ENCODE data around the gene TOP1.
A peak's percentile ranks its signal among the peaks of the same experiment; 100 is the strongest.

Gene TOP1

DNA sequence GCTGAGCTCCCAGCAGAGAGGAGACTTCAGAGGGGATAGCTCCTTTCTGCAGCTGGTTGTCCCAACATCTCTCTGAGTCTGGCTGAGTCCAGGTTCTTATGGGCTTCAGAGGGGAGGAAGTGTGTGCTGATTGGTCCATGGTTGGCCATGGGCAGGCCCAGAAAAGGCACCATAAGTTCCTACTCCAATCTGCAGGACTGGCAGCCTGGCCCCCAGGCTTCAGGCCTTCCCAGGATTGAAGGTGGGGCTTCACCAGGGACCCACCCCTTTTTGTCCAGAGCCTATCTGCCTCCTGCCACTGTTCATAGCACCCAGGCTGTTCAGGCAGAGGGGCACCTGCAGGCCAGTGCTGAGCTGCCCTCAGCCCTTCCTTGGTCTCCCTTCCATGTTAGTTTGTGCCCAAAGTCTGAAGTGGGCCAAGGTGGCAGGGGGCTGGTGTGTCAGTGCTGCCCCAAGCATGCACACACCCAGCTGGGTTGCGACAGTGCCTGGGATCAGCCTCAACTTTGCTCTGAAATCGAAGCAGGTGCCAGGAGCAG lies 21.6 kb upstream of the TOP1 start:
- no peaks in the 10 kb centered on the region for H3K36me3 ChIP-seq (ENCODE audit: control insufficient read depth in 2 of 2, insufficient read depth in 1 of 2, low read length in 2 of 2)
- ChIA-PET CTCF (interaction anchor here (4.5 kb wide), 1 partner anchor 16 kb away, joined by 21 read pairs; no protein-coding TSS in a partner anchor), POLR2A (no interaction called here)
- H3K9me3 ChIP-seq (ENCODE audit: control insufficient read depth, insufficient read depth, low read depth, low read length), result no peaks in the 10 kb centered on the region
- peak; percentile 8 for TF ChIP-seq SETDB1 (IDR thresholded peaks at IDR 0.05; ENCODE audit: insufficient read length, low read length)
- no peak for TF ChIP-seq ZNF658 (tag by site-specific recombination; IDR thresholded peaks at IDR 0.05)
- H3K27ac ChIP-seq (ENCODE audit: extremely low read depth, low read depth, low read length), result no peak overlapping the region
- peaks cover 7% of the 10 kb centered on the region for H3K4me1 ChIP-seq (ENCODE audit: control insufficient read depth, insufficient read depth, low read length)
- H3K4me3 ChIP-seq (ENCODE audit: low read depth, low read length), result no peak overlapping the region

DNA sequence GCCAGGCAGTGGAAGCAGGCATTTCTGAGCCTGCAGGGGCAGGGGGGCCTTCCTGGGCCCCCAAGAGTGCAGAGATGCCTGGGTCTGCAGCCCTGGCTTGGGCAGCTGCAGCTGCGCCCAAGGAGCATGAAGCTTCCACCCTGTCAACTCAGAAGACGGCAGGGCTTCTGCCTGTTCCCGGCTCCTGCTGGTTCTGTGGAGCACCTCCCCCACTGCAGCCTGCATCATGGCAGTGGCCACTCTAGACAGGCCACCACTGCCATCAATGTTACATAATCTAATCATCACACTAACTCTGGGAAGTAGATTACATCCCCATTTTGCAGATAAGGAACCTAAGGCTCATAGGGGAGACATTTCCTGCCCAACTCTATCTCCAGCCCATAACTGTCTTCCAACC lies 21.1 kb upstream of the TOP1 start:
- Histone ChIP-seq H3K4me3 (ENCODE audit: low read depth, low read length) (no peak overlapping the region), H3K27ac (ENCODE audit: extremely low read depth, low read depth, low read length) (no peak overlapping the region), H3K9me3 (ENCODE audit: control insufficient read depth, insufficient read depth, low read depth, low read length) (no peaks in the 10 kb centered on the region), H3K36me3 (ENCODE audit: control insufficient read depth in 2 of 2, insufficient read depth in 1 of 2, low read length in 2 of 2) (no peaks in the 10 kb centered on the region), H3K4me1 (ENCODE audit: control insufficient read depth, insufficient read depth, low read length) (peaks cover 7% of the 10 kb centered on the region)
- ChIA-PET POLR2A (no interaction called here), CTCF (interaction anchor here (4.5 kb wide), 1 partner anchor 17 kb away, joined by 21 read pairs; no protein-coding TSS in a partner anchor)
- TF ChIP-seq ZNF544 (tag by site-specific recombination; IDR thresholded peaks at IDR 0.05) (no peak), ZFP37 (tag by site-specific recombination; IDR thresholded peaks at IDR 0.05) (no peak), MZF1 (tag by site-specific recombination; IDR thresholded peaks at IDR 0.05; ENCODE audit: borderline replicate concordance) (no peak), ZNF658 (tag by site-specific recombination; IDR thresholded peaks at IDR 0.05) (no peak), REPIN1 (tag by site-specific recombination; IDR thresholded peaks at IDR 0.05; ENCODE audit: low read depth) (no peak)
- TF ChIP-seq, protein P1, sequence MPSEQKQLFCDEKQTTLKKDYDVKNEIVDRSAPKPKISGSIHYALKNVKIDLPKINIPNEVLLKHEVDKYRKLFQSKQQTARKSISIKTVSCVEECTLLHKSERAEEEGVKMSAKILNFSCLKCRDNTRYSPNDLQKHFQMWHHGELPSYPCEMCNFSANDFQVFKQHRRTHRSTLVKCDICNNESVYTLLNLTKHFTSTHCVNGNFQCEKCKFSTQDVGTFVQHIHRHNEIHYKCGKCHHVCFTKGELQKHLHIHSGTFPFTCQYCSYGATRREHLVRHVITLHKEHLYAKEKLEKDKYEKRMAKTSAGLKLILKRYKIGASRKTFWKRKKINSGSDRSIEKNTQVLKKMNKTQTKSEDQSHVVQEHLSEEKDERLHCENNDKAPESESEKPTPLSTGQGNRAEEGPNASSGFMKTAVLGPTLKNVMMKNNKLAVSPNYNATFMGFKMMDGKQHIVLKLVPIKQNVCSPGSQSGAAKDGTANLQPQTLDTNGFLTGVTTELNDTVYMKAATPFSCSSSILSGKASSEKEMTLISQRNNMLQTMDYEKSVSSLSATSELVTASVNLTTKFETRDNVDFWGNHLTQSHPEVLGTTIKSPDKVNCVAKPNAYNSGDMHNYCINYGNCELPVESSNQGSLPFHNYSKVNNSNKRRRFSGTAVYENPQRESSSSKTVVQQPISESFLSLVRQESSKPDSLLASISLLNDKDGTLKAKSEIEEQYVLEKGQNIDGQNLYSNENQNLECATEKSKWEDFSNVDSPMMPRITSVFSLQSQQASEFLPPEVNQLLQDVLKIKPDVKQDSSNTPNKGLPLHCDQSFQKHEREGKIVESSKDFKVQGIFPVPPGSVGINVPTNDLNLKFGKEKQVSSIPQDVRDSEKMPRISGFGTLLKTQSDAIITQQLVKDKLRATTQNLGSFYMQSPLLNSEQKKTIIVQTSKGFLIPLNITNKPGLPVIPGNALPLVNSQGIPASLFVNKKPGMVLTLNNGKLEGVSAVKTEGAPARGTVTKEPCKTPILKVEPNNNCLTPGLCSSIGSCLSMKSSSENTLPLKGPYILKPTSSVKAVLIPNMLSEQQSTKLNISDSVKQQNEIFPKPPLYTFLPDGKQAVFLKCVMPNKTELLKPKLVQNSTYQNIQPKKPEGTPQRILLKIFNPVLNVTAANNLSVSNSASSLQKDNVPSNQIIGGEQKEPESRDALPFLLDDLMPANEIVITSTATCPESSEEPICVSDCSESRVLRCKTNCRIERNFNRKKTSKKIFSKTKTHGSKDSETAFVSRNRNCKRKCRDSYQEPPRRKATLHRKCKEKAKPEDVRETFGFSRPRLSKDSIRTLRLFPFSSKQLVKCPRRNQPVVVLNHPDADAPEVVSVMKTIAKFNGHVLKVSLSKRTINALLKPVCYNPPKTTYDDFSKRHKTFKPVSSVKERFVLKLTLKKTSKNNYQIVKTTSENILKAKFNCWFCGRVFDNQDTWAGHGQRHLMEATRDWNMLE (tag by site-specific recombination; conservative IDR thresholded peaks at IDR 0.05; ENCODE audit: low read depth), result no peak
- TF ChIP-seq, protein P2, sequence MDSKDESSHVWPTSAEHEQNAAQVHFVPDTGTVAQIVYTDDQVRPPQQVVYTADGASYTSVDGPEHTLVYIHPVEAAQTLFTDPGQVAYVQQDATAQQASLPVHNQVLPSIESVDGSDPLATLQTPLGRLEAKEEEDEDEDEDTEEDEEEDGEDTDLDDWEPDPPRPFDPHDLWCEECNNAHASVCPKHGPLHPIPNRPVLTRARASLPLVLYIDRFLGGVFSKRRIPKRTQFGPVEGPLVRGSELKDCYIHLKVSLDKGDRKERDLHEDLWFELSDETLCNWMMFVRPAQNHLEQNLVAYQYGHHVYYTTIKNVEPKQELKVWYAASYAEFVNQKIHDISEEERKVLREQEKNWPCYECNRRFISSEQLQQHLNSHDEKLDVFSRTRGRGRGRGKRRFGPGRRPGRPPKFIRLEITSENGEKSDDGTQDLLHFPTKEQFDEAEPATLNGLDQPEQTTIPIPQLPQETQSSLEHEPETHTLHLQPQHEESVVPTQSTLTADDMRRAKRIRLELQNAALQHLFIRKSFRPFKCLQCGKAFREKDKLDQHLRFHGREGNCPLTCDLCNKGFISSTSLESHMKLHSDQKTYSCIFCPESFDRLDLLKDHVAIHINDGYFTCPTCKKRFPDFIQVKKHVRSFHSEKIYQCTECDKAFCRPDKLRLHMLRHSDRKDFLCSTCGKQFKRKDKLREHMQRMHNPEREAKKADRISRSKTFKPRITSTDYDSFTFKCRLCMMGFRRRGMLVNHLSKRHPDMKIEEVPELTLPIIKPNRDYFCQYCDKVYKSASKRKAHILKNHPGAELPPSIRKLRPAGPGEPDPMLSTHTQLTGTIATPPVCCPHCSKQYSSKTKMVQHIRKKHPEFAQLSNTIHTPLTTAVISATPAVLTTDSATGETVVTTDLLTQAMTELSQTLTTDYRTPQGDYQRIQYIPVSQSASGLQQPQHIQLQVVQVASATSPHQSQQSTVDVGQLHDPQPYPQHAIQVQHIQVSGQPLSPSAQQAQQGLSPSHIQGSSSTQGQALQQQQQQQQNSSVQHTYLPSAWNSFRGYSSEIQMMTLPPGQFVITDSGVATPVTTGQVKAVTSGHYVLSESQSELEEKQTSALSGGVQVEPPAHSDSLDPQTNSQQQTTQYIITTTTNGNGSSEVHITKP (tag by site-specific recombination; IDR thresholded peaks at IDR 0.05), result 0 out of 2 replicates have a peak, but pooled peaks have one; percentile 10
- TF ChIP-seq, protein P3, sequence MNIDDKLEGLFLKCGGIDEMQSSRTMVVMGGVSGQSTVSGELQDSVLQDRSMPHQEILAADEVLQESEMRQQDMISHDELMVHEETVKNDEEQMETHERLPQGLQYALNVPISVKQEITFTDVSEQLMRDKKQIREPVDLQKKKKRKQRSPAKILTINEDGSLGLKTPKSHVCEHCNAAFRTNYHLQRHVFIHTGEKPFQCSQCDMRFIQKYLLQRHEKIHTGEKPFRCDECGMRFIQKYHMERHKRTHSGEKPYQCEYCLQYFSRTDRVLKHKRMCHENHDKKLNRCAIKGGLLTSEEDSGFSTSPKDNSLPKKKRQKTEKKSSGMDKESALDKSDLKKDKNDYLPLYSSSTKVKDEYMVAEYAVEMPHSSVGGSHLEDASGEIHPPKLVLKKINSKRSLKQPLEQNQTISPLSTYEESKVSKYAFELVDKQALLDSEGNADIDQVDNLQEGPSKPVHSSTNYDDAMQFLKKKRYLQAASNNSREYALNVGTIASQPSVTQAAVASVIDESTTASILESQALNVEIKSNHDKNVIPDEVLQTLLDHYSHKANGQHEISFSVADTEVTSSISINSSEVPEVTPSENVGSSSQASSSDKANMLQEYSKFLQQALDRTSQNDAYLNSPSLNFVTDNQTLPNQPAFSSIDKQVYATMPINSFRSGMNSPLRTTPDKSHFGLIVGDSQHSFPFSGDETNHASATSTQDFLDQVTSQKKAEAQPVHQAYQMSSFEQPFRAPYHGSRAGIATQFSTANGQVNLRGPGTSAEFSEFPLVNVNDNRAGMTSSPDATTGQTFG (tag by site-specific recombination; IDR thresholded peaks at IDR 0.05; ENCODE audit: borderline replicate concordance), result no peak

Measured in HEK293 (cell line).